22Rv1 (cell line): ENCODE measurements around the gene TTC31.

Experiments
- H3K27ac ChIP-seq: fragments of 450-650 bp; 2 replicates; pipeline ENCODE4 v1.5.1; 2017
- ZFX ChIP-seq: fragments of 450-650 bp; IDR thresholded peaks from 2 replicates; pipeline ENCODE4 v1.6.1; 2017; ENCODE audit warnings: antibody characterized with exemption, borderline replicate concordance
- TF ChIP-seq, protein P1 (sequence below): fragments of 450-650 bp; IDR thresholded peaks from 2 replicates; pipeline ENCODE4 v1.5.1; 2017; ENCODE audit warnings: mild to moderate bottlenecking

Gene TTC31

DNA sequence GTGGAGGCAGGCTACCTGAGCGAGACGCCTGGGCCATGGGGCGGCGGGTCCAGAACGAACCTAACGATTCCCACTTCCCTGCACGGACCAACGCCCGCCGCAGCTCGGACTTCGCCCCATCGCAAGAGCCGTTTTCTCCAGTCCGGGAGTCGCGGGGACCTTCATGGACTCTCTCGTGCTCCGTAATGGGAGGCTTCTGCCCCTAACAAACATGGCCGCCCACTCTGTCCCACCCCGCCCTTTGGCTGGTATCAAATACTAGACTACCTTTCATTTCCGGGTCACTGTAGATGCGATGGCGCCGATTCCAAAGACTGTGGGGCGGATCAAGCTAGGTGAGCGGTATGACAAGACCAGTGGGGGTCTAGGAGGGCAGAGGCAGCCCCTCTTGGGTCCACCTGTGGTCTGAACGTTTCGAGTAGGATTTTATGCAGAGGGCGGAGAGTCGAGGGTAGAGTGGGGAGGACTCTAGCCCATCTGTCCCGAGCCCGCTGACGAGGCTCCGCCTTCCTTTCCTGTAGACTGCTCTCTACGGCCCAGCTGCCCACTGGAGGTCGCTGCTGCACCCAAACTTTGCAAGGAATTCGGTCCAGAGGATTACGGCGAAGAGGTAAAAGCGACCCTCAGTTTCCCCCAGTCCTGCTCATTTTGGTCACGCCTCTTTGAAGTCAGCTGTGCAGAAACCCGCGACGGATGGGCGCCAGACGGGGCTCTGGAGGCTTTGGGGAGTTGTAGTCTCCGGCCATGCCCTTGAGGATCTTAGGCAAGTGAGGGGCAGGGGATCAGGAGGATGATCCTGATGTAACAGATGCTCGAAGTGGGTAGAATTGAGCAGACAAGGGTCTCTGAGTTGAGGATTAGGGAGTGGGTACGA lies at the start of gene TTC31, which contains the start of gene CCDC142:
Gene TTC31, plus strand, starts transcription at position 281 of the 874 bp plus-strand sequence. Its CDS starts 15 bp downstream, at position 296.
Gene CCDC142, minus strand, starts transcription at position 198 of the 874 bp plus-strand sequence. Its CDS starts 161 bp downstream, at position 37.
- H3K27ac ChIP-seq = peak within 1 kb of the TSS; percentile 84
- TF ChIP-seq ZFX = no peak
- TF ChIP-seq, protein P1, sequence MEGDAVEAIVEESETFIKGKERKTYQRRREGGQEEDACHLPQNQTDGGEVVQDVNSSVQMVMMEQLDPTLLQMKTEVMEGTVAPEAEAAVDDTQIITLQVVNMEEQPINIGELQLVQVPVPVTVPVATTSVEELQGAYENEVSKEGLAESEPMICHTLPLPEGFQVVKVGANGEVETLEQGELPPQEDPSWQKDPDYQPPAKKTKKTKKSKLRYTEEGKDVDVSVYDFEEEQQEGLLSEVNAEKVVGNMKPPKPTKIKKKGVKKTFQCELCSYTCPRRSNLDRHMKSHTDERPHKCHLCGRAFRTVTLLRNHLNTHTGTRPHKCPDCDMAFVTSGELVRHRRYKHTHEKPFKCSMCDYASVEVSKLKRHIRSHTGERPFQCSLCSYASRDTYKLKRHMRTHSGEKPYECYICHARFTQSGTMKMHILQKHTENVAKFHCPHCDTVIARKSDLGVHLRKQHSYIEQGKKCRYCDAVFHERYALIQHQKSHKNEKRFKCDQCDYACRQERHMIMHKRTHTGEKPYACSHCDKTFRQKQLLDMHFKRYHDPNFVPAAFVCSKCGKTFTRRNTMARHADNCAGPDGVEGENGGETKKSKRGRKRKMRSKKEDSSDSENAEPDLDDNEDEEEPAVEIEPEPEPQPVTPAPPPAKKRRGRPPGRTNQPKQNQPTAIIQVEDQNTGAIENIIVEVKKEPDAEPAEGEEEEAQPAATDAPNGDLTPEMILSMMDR = peak; percentile 92

DNA sequence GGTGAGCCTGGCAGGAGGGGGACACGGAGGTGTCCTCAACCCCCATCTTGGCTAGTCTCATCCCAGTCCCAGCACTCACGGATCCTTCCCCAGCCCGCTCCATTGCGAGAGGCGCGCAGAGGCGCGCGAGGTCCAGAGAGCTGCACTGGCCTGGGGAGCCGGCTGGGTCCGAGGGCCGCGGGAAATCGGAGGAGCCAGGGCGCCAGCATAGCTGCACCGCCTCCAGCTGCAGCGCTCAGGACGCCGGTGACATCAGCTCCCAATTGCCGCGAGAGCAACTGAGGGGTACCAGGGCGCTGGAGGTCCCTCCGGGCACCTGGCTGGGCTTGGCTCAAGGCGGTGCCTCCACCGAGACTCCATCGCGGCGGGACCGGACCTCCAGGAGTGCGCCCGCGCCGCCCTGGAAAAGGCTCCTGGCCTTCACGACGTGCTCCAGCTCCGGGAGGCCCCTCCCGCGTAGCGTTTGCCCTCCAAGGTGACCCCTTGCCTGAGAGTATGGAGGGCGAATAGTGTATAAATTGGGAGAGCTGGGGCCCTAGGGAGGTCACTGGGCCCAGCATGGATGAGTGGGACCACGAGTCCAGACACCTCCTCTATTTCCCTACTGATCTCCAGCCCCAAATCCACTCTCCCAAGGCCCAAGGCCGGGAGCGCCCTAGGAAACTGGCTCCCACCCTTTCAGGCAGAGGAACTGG lies 46.6 kb upstream of the TTC31 start:
- TF ChIP-seq ZFX = no peak
- TF ChIP-seq, protein P1 = no peak
- H3K27ac ChIP-seq = no peak overlapping the region

DNA sequence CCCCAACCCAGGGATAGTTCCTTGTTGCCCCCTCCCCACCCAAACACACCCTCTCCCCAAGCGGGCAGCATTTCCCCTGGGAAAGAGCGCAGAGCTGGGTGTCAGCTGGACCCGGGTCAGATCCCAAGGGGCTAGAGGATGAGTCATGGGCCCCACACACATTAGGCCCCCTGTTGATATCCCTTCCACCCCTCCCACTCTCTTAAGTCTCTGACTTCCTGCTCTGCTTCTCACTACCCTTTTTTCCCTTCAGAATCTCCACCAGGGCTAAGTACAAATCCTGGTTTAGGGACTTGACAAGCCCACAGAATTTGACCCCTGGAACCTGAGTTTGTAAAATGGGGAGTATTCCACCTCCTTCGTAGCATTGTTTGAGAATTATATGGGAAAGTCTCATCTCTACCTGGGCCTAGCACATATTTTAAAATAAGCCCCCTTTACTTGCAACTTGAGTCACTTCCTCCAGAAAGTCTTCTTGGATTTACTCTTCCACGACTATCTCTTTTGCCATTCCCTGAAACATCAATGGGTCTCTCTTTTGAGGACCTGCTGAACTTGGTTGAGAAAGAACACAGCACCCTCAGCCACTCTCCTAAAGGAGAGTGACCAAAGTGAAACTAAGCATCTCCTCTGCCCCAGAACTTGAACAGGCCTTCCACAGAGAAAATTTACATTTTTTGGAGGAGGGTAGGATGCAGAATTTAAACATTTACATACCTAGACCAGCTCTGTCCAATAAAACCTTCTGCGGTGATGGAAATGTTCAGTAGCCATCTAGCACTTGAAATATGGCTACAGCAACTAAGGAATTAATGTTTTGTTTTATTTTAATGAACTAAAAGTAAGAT lies 45.8 kb upstream of the TTC31 start:
- TF ChIP-seq ZFX = no peak
- TF ChIP-seq, protein P1 = no peak
- H3K27ac ChIP-seq = no peak overlapping the region

DNA sequence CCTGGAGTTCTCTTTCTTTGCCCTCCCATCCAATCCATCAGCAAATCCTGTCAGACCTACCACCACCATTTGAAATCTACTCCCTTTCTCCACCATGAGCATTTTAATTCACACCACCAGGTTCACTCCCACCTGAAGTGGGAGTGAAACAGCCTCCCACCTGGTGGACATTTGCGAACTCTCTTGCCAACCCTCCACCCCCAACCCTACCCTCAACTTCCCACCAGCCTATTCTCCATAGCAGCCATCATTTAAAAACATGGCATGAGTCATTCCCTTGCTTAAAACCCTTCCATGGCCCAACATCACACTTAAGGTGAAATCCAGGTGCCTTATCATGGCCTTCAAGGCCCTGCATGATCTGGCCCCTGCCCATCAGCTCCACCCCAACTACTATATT lies 44.6 kb upstream of the TTC31 start:
- TF ChIP-seq ZFX = no peak
- TF ChIP-seq, protein P1 = no peak
- no peak overlapping the region for H3K27ac ChIP-seq

DNA sequence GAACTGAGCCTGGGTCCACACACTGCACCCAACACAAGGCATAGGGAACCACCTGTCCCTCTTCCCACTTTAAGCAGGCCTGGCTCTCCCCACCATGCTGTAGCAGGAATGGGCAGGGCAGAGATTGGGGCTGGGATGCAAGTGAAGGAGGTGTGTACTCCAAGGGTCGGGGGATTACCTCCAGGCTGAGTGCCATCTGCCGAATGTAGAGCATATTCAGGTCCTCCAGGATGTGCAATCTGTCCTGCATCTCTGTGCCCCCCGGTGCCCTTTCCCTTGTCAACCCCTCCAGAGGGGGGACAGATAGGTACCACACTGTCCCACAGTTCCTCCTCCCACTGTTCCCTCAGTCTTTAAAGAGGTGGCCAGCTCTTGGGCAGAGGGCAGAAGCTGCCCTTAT lies 43.5 kb upstream of the TTC31 start:
- TF ChIP-seq ZFX = no peak
- TF ChIP-seq, protein P1 = no peak
- peak overlapping the region; percentile 97; the same call in 1 of the 2 replicates for H3K27ac ChIP-seq

DNA sequence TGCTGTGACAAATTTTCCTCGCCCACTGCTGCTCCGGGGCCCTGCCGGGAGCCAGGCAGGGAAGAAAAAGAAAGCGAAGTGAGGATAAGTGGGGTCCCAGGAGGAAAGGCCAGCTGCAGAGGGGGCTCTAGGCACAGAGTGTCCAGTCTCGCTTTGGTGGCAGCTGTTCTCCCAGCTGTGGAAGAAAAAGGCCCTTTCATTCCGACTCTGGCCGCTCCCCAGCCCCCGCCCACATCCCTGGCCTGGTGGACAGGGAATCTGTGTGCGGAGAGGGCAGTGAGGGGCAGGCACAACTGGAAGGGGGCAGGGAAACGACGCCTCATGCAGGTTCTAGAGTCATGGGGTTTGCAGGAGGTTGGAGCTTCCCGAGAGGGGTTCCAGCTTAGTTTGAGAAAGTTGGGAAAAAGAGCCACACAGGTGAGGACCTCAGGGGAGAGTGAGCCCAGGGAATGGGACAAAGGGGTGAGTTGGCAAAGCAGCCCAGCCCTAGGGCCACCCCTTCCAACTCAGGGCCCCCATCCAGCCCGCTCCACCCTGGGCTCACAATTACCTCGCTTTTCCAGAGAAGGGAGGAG lies 43.0 kb upstream of the TTC31 start:
- peak overlapping the region; percentile 97 for H3K27ac ChIP-seq
- TF ChIP-seq, protein P1 = no peak
- no peak for TF ChIP-seq ZFX
